Measurements from ENCODE around the gene OSBPL8. TPM values are rescaled to one million over a fixed set of nuclear protein-coding genes. Genes with fewer than 3 reads are reported as not detected.

Gene OSBPL8
- total and polyA plus RNA-seq, 2 donors (not counting 1 experiment from before 2014, with no cell fraction given), result 11.1 to 112 TPM

DNA sequence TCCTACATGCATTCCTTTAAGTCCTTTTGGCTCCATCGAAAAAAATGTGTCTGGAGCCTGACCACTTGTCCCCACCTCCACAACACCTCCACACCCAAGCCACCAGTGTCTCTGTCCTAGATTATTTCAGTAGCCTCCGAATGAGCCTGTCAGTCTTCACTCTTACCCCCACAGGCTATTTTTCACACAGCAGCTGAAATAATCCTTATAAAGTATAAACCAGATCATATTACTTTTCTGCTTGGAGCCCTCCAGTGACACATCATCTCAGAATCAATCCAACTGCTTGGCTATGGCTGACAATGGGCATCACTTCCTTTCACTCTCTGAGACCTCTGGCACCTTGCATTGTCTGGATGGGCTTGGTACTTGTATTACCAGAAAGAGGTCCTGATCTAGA lies 256.2 kb downstream of the OSBPL8 start:
- Histone ChIP-seq H3K36me3 (replicated peaks in 1 of 2; ENCODE audit: control extremely low read depth in 1 of 2, control insufficient read depth in 1 of 2, extremely low read depth in 1 of 2, insufficient read depth in 2 of 2, low read length in 1 of 2) (no peaks in the 10 kb centered on the region), H3K9ac (ENCODE audit: low read length) (no peak overlapping the region), H3K4me1 (ENCODE audit: control insufficient read depth in 2 of 2, insufficient read depth in 2 of 2, low read length in 2 of 2) (no peaks in the 10 kb centered on the region), H3K27me3 (replicated peaks in 1 of 4; ENCODE audit: control extremely low read depth in 1 of 4, control insufficient read depth in 3 of 4, insufficient read depth in 4 of 4, low read length in 3 of 4) (no peaks in the 10 kb centered on the region), H3K4me3 (ENCODE audit: control extremely low read depth in 1 of 5, extremely low read depth in 1 of 5, insufficient read depth in 1 of 5, low read depth in 2 of 5, low read length in 4 of 5) (no peak overlapping the region), H3K27ac (ENCODE audit: low read length in 2 of 2) (no peak overlapping the region), H3K79me2 (ENCODE audit: control insufficient read depth, insufficient read depth, low read length) (no peaks in the 10 kb centered on the region), H4K20me1 (ENCODE audit: control insufficient read depth, insufficient read depth, low read length, poor library complexity, severe bottlenecking) (no peaks in the 10 kb centered on the region), H2AFZ (ENCODE audit: insufficient read depth, low read depth, low read length, poor library complexity, severe bottlenecking) (no peak overlapping the region), H3K4me2 (replicated peaks; ENCODE audit: low read depth, low read length, poor library complexity, severe bottlenecking) (no peak overlapping the region), H3K9me3 (ENCODE audit: control extremely low read depth in 1 of 3, control insufficient read depth in 2 of 3, insufficient read depth in 1 of 3, low read length in 2 of 3) (no peaks in the 10 kb centered on the region)
- ChIA-PET CTCF (no interaction called here), POLR2A (no interaction called here)
- Mint-ChIP-seq H3K9me3 (ENCODE audit: insufficient read depth) (no peaks in the 10 kb centered on the region), H3K4me3 (no peak overlapping the region), H3K27me3 (peaks cover 9% of the 10 kb centered on the region), H3K27ac (no peak overlapping the region), H3K4me1 (no peaks in the 10 kb centered on the region)
- TF ChIP-seq EZH2 (IDR thresholded peaks at IDR 0.05; ENCODE audit: borderline replicate concordance, insufficient read depth, low read depth, low read length, poor library complexity, severe bottlenecking), result no peak
- TF ChIP-seq, protein P1, sequence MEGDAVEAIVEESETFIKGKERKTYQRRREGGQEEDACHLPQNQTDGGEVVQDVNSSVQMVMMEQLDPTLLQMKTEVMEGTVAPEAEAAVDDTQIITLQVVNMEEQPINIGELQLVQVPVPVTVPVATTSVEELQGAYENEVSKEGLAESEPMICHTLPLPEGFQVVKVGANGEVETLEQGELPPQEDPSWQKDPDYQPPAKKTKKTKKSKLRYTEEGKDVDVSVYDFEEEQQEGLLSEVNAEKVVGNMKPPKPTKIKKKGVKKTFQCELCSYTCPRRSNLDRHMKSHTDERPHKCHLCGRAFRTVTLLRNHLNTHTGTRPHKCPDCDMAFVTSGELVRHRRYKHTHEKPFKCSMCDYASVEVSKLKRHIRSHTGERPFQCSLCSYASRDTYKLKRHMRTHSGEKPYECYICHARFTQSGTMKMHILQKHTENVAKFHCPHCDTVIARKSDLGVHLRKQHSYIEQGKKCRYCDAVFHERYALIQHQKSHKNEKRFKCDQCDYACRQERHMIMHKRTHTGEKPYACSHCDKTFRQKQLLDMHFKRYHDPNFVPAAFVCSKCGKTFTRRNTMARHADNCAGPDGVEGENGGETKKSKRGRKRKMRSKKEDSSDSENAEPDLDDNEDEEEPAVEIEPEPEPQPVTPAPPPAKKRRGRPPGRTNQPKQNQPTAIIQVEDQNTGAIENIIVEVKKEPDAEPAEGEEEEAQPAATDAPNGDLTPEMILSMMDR (IDR thresholded peaks at IDR 0.05), result no peak
- 79% methylated on average over 2 of the region's 2 CpGs for WGBS (ENCODE audit: insufficient coverage)
- intact Hi-C loops (cut with micrococcal nuclease), result no loop called here
- no peak for ATAC-seq (ENCODE audit: low read depth)
- DNase-seq, result no peak

Small RNA genes lying within 50 kb of the gene (small RNA-seq; reads per million reads assigned to genes)
- gene RN7SKP172 (ENCODE audit: insufficient read length, low read depth, low replicate concordance), result not detected

Other genes with a start within 250 kb of the OSBPL8 start
- gene BBS10, start 211.4 kb downstream of the OSBPL8 start, total RNA-seq, result 11.2 and 12.9 TPM in 2 replicates
- 1.9 TPM in 2 replicates for gene BBS10, start 211.4 kb downstream of the OSBPL8 start, polyA plus RNA-seq
- 75.0 and 86.7 TPM in 2 replicates for gene ZDHHC17, start 204.3 kb upstream of the OSBPL8 start, total RNA-seq
- gene ZDHHC17, start 204.3 kb upstream of the OSBPL8 start, polyA plus RNA-seq, result 26.1 and 58.6 TPM in 2 replicates

Data from B cell (primary cell).